ENCODE measurements around the gene TRIM72. TPM values are rescaled to one million over a fixed set of nuclear protein-coding genes. Genes with fewer than 3 reads are reported as not detected.

The TRIM72 gene
- total and polyA plus RNA-seq, 9 of the 15 experiments (the other 6 are each of a cell fraction or from before 2014, with no cell fraction given), result under 0.01 TPM; not detected in 8

DNA sequence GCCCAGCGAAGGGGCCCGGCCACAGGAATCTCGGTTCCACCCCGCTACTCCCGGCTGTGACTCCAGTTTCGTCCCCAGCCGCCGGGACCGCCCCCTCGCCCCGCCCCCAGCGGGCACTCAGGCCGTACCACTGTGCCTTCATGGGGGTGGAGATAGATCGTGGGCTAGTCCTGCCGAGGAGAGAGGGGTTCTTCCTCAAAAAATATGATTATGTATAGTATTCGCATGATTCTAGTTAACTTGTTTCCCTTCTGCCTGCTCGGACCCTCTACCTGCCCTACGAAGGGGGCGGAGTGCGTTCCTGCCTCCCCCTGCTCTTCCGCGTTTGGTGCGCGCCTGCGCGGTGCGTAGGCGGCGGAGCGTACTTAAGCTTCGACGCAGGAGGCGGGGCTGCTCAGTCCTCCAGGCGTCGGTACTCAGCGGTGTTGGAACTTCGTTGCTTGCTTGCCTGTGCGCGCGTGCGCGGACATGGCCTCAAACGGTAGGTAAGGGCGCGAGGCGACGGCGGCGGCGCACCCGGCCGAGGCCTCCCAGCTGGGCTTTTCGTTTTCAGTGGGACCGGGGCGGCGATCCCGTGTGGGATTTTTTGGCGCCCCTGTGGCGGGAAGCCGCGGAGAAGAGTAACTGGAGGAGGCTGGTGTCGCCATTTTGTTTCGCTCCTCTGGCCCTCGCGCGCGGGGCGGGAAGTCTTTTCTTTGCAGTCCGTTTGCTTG lies 34.0 kb upstream of the TRIM72 start, which contains the start of gene FUS (continued):
- TF ChIP-seq, protein P1, sequence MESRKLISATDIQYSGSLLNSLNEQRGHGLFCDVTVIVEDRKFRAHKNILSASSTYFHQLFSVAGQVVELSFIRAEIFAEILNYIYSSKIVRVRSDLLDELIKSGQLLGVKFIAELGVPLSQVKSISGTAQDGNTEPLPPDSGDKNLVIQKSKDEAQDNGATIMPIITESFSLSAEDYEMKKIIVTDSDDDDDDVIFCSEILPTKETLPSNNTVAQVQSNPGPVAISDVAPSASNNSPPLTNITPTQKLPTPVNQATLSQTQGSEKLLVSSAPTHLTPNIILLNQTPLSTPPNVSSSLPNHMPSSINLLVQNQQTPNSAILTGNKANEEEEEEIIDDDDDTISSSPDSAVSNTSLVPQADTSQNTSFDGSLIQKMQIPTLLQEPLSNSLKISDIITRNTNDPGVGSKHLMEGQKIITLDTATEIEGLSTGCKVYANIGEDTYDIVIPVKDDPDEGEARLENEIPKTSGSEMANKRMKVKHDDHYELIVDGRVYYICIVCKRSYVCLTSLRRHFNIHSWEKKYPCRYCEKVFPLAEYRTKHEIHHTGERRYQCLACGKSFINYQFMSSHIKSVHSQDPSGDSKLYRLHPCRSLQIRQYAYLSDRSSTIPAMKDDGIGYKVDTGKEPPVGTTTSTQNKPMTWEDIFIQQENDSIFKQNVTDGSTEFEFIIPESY (CRISPR knock-in tag; IDR thresholded peaks at IDR 0.05), result peak; percentile 56; the same call in 1 of the 2 replicates
- TF ChIP-seq, protein P2, sequence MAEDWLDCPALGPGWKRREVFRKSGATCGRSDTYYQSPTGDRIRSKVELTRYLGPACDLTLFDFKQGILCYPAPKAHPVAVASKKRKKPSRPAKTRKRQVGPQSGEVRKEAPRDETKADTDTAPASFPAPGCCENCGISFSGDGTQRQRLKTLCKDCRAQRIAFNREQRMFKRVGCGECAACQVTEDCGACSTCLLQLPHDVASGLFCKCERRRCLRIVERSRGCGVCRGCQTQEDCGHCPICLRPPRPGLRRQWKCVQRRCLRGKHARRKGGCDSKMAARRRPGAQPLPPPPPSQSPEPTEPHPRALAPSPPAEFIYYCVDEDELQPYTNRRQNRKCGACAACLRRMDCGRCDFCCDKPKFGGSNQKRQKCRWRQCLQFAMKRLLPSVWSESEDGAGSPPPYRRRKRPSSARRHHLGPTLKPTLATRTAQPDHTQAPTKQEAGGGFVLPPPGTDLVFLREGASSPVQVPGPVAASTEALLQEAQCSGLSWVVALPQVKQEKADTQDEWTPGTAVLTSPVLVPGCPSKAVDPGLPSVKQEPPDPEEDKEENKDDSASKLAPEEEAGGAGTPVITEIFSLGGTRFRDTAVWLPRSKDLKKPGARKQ (CRISPR knock-in tag; IDR thresholded peaks at IDR 0.05), result no peak
- TF ChIP-seq SOX6 (IDR thresholded peaks at IDR 0.05) (peak; percentile 53), ZNF263 (CRISPR knock-in tag; IDR thresholded peaks at IDR 0.05; ENCODE audit: borderline replicate concordance) (peak; percentile 89), HDAC3 (IDR thresholded peaks at IDR 0.05; ENCODE audit: borderline replicate concordance, partially characterized antibody) (peak; percentile 49), SMARCE1 (IDR thresholded peaks at IDR 0.05) (no peak; the same call in 1 of the 2 replicates), POLR3A (IDR thresholded peaks at IDR 0.05; ENCODE audit: borderline replicate concordance, extremely low read depth, insufficient read depth, insufficient read length) (no peak), ZFPM2 (CRISPR knock-in tag; IDR thresholded peaks at IDR 0.05) (0 out of 2 replicates have a peak, but pooled peaks have one; percentile 77), NCOA2 (IDR thresholded peaks at IDR 0.05; ENCODE audit: partially characterized antibody in 2 of 2) (no peak), ZNF212 (CRISPR knock-in tag; IDR thresholded peaks at IDR 0.05) (no peak)
- TF ChIP-seq, protein P3, sequence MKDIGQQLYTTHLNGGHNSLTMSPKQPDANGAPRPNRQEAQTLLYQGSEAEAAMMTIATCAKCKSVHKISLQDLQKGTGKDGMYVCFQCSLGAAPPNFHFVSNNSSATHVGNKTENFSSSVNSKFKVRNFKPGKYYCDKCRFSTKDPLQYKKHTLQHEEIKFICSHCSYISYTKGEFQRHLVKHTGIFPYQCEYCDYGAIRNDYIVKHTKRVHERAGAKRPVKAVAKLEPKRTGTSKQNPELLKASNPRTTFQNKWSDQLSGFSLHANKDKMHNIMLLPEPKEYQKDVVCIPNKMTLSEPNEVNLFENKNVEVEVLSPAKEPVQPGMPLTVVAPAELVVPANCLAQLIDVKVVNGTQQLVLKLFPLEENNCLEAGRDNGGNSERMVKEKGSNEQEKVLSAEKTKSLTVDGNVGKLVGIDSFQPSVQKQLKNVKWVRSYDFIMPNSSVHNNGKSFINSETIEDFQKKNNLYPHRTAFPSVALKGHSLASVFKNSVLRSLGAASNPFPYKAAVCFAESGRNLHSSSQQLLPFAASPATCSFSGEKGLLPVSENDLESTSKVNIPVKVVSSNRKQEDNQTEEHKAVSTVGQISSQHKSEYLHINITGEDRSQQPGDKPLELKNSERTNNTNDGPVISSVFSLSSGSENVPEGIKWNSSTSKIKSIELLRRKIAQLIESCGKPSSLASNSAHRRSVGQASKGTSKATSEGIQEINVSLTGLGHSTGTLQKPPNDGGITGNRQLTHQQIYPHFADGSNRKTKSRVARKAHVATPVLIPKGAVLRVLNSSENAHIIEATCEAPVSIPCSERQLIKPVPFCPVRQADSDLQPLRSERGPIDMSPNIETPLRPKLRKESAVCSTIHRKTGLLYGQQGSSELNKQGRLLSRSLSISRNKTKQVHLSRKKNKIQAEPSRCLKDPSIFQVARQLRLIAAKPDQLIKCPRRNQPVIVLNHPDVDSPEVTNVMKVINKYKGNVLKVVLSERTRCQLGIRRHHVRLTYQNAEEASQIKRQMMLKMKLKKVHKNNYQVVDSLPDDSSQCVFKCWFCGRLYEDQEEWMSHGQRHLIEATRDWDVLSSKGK (CRISPR knock-in tag; IDR thresholded peaks at IDR 0.05), result no peak
- TF ChIP-seq, protein P4, sequence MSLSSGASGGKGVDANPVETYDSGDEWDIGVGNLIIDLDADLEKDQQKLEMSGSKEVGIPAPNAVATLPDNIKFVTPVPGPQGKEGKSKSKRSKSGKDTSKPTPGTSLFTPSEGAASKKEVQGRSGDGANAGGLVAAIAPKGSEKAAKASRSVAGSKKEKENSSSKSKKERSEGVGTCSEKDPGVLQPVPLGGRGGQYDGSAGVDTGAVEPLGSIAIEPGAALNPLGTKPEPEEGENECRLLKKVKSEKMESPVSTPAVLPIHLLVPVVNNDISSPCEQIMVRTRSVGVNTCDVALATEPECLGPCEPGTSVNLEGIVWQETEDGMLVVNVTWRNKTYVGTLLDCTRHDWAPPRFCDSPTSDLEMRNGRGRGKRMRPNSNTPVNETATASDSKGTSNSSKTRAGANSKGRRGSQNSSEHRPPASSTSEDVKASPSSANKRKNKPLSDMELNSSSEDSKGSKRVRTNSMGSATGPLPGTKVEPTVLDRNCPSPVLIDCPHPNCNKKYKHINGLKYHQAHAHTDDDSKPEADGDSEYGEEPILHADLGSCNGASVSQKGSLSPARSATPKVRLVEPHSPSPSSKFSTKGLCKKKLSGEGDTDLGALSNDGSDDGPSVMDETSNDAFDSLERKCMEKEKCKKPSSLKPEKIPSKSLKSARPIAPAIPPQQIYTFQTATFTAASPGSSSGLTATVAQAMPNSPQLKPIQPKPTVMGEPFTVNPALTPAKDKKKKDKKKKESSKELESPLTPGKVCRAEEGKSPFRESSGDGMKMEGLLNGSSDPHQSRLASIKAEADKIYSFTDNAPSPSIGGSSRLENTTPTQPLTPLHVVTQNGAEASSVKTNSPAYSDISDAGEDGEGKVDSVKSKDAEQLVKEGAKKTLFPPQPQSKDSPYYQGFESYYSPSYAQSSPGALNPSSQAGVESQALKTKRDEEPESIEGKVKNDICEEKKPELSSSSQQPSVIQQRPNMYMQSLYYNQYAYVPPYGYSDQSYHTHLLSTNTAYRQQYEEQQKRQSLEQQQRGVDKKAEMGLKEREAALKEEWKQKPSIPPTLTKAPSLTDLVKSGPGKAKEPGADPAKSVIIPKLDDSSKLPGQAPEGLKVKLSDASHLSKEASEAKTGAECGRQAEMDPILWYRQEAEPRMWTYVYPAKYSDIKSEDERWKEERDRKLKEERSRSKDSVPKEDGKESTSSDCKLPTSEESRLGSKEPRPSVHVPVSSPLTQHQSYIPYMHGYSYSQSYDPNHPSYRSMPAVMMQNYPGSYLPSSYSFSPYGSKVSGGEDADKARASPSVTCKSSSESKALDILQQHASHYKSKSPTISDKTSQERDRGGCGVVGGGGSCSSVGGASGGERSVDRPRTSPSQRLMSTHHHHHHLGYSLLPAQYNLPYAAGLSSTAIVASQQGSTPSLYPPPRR (CRISPR knock-in tag; IDR thresholded peaks at IDR 0.05; ENCODE audit: borderline replicate concordance), result peak; percentile 95

All from K562 (cell line).